Suprapubic skin (tissue), 4 donors: ENCODE data around the gene EXTL1. TPM values are rescaled to one million over a fixed set of nuclear protein-coding genes. Genes with fewer than 3 reads are reported as not detected.

Source experiments
- DNase-seq, 2 donors: peaks; one replicate each; pipeline ENCODE4 v3.0.0-alpha.2; 2019; ENCODE audit warnings: low spot score in 2 of 2
- H3K27ac ChIP-seq: fragments of 200-600 bp; sonication (generic); one replicate; pipeline ENCODE4 v1.5.1; 2019
- H3K27me3 ChIP-seq: fragments of 200-600 bp; sonication (generic); one replicate; pipeline ENCODE4 v1.5.1; 2019
- H3K36me3 ChIP-seq: fragments of 200-600 bp; sonication (generic); one replicate; pipeline ENCODE4 v1.5.1; 2019
- H3K4me1 ChIP-seq: fragments of 200-600 bp; sonication (generic); one replicate; pipeline ENCODE4 v1.5.1; 2019
- H3K4me3 ChIP-seq: fragments of 200-600 bp; sonication (generic); one replicate; pipeline ENCODE4 v1.5.1; 2019; ENCODE audit warnings: mild to moderate bottlenecking
- H3K9me3 ChIP-seq: fragments of 200-600 bp; sonication (generic); one replicate; pipeline ENCODE4 v1.5.1; 2019
- EP300 ChIP-seq: sonication (generic); formaldehyde crosslinking; IDR thresholded peaks from one replicate; pipeline ENCODE4 v1.6.1; 2017; ENCODE audit warnings: antibody characterized with exemption
- POLR2A ChIP-seq, 2 donors: fragments of 450-650 bp; IDR thresholded peaks; one replicate each; pipeline ENCODE4 v1.6.1; 2017; ENCODE audit warnings: antibody characterized with exemption in 2 of 2, mild to moderate bottlenecking in 2 of 2, moderate library complexity in 2 of 2
- POLR2AphosphoS5 ChIP-seq, 3 donors: sonication (generic); formaldehyde crosslinking; IDR thresholded peaks; one replicate each; pipeline ENCODE4 v1.6.1; 2017; ENCODE audit warnings: antibody characterized with exemption in 3 of 3
- WGBS: methylation state at CpG from one replicate; pipeline ENCODE4 v1.1.5; 2018; 5-methylcytosine and 5-hydroxymethylcytosine counted together
- total RNA-seq, 4 donors: library from RNA; depleted of rRNA; stranded (reverse); fragments of >200 nt; gene quantifications; one replicate each; pipeline ENCODE4 v1.1.0, GENCODE V29; 2016
- TF ChIP-seq, protein P1 (sequence below), 2 donors: fragments of 200-600 bp in 1 of 2; fragments of 450-650 bp in 1 of 2; sonication (generic) in 1 of 2; IDR thresholded peaks; one replicate each; pipeline ENCODE4 v1.5.1; 2016 to 2019; ENCODE audit warnings: antibody characterized with exemption in 2 of 2, mild to moderate bottlenecking in 1 of 2, moderate library complexity in 1 of 2

EXTL1 gene
- total RNA-seq, 4 donors from 2014 or later, result 1.6 to 9.5 (median 4.2) TPM

DNA sequence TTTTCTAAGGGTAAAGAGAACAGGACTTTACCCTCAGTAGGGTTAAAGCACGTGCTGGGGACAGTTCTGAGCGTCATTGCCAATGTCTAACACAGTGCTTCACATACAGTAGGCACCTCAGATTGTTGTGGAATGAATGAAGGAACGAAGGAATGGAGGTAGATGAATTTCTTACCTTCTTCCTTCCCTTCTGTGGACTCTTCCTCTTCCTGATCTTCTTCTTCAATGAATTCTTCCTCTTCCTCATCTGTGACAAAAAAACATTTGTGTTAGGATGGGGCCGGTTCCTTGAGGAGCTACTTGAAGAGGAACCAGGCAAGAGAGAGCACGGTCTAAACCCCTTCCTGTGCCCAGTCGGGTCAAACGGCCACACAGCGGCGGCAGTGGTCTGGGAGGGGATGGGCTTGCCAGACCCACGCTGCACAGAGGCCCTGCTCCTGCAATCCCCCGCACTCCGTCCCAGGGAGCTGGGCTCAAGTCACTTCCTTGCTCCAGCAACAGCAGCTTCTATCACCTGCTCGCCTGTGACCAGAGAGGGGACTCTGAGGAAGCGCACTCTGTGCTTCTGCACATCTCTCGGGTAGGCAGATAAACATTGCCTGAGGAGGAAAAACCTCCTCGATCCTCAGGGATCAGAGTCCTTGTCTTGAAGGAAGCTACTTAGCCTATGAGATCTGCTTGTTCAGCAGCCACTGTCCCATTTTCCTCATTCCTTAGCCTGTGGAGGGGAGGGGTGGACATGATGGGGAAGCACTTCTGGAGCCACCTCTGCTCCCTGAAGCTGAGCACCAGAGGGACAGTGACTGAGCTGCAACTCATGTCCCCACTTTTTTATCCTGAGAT lies 32.4 kb downstream of the EXTL1 start:
- WGBS, result 55% methylated on average over 14 of the region's 16 CpGs
- no peak for DNase-seq
- Histone ChIP-seq H3K27me3 (peaks cover 38% of the 10 kb centered on the region), H3K4me1 (no peaks in the 10 kb centered on the region), H3K36me3 (no peaks in the 10 kb centered on the region), H3K27ac (no peak overlapping the region), H3K9me3 (no peaks in the 10 kb centered on the region), H3K4me3 (no peak overlapping the region)
- no peak for TF ChIP-seq POLR2AphosphoS5 (IDR thresholded peaks at IDR 0.05)
- no peak for TF ChIP-seq POLR2A (IDR thresholded peaks at IDR 0.05)
- TF ChIP-seq, protein P1, sequence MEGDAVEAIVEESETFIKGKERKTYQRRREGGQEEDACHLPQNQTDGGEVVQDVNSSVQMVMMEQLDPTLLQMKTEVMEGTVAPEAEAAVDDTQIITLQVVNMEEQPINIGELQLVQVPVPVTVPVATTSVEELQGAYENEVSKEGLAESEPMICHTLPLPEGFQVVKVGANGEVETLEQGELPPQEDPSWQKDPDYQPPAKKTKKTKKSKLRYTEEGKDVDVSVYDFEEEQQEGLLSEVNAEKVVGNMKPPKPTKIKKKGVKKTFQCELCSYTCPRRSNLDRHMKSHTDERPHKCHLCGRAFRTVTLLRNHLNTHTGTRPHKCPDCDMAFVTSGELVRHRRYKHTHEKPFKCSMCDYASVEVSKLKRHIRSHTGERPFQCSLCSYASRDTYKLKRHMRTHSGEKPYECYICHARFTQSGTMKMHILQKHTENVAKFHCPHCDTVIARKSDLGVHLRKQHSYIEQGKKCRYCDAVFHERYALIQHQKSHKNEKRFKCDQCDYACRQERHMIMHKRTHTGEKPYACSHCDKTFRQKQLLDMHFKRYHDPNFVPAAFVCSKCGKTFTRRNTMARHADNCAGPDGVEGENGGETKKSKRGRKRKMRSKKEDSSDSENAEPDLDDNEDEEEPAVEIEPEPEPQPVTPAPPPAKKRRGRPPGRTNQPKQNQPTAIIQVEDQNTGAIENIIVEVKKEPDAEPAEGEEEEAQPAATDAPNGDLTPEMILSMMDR (IDR thresholded peaks at IDR 0.05), result no peak
- TF ChIP-seq EP300, result no peak

DNA sequence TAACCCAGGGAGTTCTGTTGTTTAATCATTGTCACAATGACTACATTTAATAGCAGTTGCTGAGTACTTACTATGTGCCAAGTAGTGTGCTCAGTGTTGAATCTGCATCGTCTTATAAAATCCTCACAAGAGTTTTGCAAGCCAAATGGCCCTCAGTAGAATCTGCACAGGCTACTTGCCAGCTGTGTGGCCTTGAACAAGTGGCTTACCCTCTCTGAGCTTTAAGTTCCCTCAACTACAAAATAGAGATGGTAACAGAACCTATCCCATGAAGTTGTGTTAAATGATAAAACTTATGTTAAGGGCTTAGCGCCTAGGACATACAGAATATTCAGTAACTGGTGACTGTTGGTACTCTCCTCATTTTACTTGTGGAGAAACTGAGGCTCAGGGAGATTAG lies 33.5 kb downstream of the EXTL1 start:
- TF ChIP-seq POLR2AphosphoS5 (IDR thresholded peaks at IDR 0.05) (no peak), POLR2A (IDR thresholded peaks at IDR 0.05) (no peak), EP300 (no peak)
- TF ChIP-seq, protein P1 (IDR thresholded peaks at IDR 0.05), result no peak
- Histone ChIP-seq H3K4me1 (no peaks in the 10 kb centered on the region), H3K27me3 (peaks cover 30% of the 10 kb centered on the region), H3K4me3 (no peak overlapping the region), H3K27ac (no peak overlapping the region), H3K9me3 (no peaks in the 10 kb centered on the region), H3K36me3 (no peaks in the 10 kb centered on the region)
- DNase-seq, result no peak
- WGBS, result 76% methylated on average over 2 of the region's 2 CpGs

DNA sequence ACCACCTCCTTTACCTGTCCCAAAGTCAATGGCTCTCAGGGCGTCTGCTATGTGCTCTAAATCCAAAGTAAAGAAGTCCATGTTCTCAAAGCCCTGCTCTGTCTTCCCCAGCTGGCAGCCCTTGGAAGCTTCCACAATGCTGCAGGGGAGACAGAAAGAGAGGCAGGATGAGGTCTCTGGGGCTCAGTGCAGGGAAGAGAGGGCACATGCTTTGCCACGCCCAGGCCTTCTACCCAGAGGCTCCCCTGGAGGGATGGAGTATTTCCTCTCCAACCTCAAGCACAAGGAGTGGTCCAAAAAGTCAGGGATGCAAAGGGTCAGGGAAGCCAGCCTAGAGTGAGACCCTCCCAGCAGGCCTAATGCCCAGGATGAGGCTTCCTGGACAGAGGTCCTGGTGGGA lies 35.6 kb downstream of the EXTL1 start:
- Histone ChIP-seq H3K27ac (no peak overlapping the region), H3K36me3 (peaks cover 2% of the 10 kb centered on the region), H3K4me1 (no peaks in the 10 kb centered on the region), H3K27me3 (peaks cover 22% of the 10 kb centered on the region), H3K9me3 (no peaks in the 10 kb centered on the region), H3K4me3 (no peak overlapping the region)
- no peak for DNase-seq
- TF ChIP-seq, protein P1 (IDR thresholded peaks at IDR 0.05), result no peak
- TF ChIP-seq EP300 (no peak), POLR2AphosphoS5 (IDR thresholded peaks at IDR 0.05) (no peak), POLR2A (IDR thresholded peaks at IDR 0.05) (no peak)
- WGBS, result 83% methylated on average over 1 of the region's 2 CpGs

DNA sequence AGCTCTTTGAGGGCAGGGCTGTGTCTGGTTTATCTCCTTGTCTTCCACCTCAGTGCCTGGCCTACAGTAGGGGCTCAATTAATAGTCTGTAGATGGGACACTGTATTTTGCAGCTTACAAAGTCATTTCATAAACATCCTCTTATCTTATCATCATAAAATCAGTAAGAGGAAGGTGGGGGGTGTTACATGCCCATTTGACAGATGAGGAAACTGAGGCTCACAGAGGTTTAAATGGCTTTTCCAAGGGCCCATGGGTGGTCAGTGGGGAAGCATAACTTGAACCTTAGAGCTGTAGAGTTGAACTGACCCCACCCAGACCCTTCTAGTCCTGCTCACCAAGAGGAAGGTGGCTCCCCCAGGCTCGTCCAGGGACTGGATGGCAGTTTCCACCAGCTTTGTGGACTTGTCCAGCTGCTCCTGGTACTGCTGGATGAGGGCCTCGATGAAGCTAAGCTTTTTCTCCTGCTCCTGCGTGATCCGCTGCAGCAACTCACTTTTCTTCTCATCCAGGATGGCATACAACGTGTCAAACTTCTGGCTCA lies 36.5 kb downstream of the EXTL1 start:
- Histone ChIP-seq H3K4me1 (no peaks in the 10 kb centered on the region), H3K9me3 (no peaks in the 10 kb centered on the region), H3K4me3 (no peak overlapping the region), H3K27ac (no peak overlapping the region), H3K27me3 (peaks cover 13% of the 10 kb centered on the region), H3K36me3 (peaks cover 2% of the 10 kb centered on the region)
- WGBS, result 86% methylated on average over 5 of the region's 5 CpGs
- TF ChIP-seq, protein P1 (IDR thresholded peaks at IDR 0.05), result no peak
- TF ChIP-seq POLR2A (IDR thresholded peaks at IDR 0.05), result no peak
- no peak for DNase-seq

DNA sequence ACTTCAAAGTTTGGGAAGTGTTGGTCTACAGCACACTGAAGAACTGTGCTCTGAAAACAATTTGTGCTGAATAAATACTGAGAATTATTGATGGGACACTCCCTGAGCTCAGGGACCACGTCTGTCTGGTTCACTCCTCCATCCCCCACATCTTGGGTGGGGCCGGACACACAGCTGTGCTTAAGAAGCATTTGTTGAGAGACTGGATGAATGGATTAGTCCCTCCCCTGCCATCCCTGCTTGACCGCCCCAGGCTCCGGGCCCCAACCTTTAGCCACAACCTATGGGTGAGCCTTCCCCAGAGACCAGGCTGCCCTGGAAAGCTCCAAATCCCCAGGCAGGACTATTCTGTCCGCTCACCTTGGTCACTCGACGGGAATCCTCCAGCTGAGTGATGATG lies 38.3 kb downstream of the EXTL1 start:
- Histone ChIP-seq H3K36me3 (peaks cover 2% of the 10 kb centered on the region), H3K27ac (no peak overlapping the region), H3K4me1 (no peaks in the 10 kb centered on the region), H3K4me3 (no peak overlapping the region), H3K27me3 (peaks cover 4% of the 10 kb centered on the region), H3K9me3 (no peaks in the 10 kb centered on the region)
- TF ChIP-seq POLR2A (IDR thresholded peaks at IDR 0.05) (no peak), POLR2AphosphoS5 (IDR thresholded peaks at IDR 0.05) (no peak), EP300 (no peak)
- TF ChIP-seq, protein P1 (IDR thresholded peaks at IDR 0.05), result no peak
- DNase-seq, result no peak
- WGBS, result 75% methylated on average over 7 of the region's 7 CpGs
